AG10803 (cell line): ENCODE results near the gene RAET1G.
"Not testable (repeated sequence)": the region's sequence is repeated elsewhere in the genome, so short reads cannot be mapped to it uniquely, and the experiment has no call there.

ENCODE experiments used
- DNase-seq: peaks from one replicate; pipeline ENCODE4 v3.0.0; 2010; ENCODE audit warnings: low read depth
- H3K4me3 ChIP-seq: 2 replicates; pipeline ENCODE4 v1.5.1; 2011; ENCODE audit warnings: mild to moderate bottlenecking, low read length, control low read depth
- CTCF ChIP-seq: conservative IDR thresholded peaks from 2 replicates; pipeline ENCODE4 v1.5.1; 2011; ENCODE audit warnings: mild to moderate bottlenecking, low read length, control low read depth, inconsistent platforms

The RAET1G gene

GRCh38 chr6:149913085-149913484 is 9.8 kb downstream of the RAET1G start:
- DNase-seq: no peak
- no peak overlapping the region for H3K4me3 ChIP-seq
- no peak for TF ChIP-seq CTCF

GRCh38 chr6:149912680-149913079 is 10.2 kb downstream of the RAET1G start:
- DNase-seq, H3K4me3 ChIP-seq: not testable (repeated sequence)

- H3K4me3 ChIP-seq: no peak overlapping the region
- no peak for TF ChIP-seq CTCF
- DNase-seq: no peak
Observed at GRCh38 chr6:149910721-149911151, 12.2 kb downstream of the RAET1G start.

- no peak for TF ChIP-seq CTCF
- no peak for DNase-seq
- H3K4me3 ChIP-seq: no peak overlapping the region
Observed at GRCh38 chr6:149909701-149910470, 13.0 kb downstream of the RAET1G start.

- not testable (repeated sequence) for H3K4me3 ChIP-seq, DNase-seq
Observed at GRCh38 chr6:149908480-149908879, 14.4 kb downstream of the RAET1G start.

- DNase-seq: no peak
- no peak for TF ChIP-seq CTCF
- no peak overlapping the region for H3K4me3 ChIP-seq
Observed at GRCh38 chr6:149907317-149907716, 15.6 kb downstream of the RAET1G start.

GRCh38 chr6:149906405-149906804 is 16.5 kb downstream of the RAET1G start:
- no peak overlapping the region for H3K4me3 ChIP-seq
- TF ChIP-seq CTCF: no peak
- no peak for DNase-seq

- H3K4me3 ChIP-seq: no peak overlapping the region
- no peak for DNase-seq
- no peak for TF ChIP-seq CTCF
Observed at GRCh38 chr6:149905911-149906371, 17.0 kb downstream of the RAET1G start.
